MM.1S (cell line): ENCODE results near the gene C1orf94.

Experiments
- DNase-seq: peaks from one replicate; pipeline ENCODE4 v3.0.0-alpha.2; 2015
- H2AFZ ChIP-seq: fragments of 300-600 bp; sonication (generic); 2 replicates; pipeline ENCODE4 v1.6.0; 2016; ENCODE audit warnings: antibody characterized with exemption, low read length
- H3F3A ChIP-seq: fragments of 300-600 bp; sonication (generic); 2 replicates; pipeline ENCODE4 v1.6.1; 2016; ENCODE audit warnings: mild to moderate bottlenecking, antibody characterized with exemption, low read length, moderate library complexity, mixed read lengths; ENCODE audit not compliant: insufficient read depth
- H3K27ac ChIP-seq: fragments of 300-600 bp; sonication (generic); 2 replicates; pipeline ENCODE4 v1.5.1; 2016; ENCODE audit warnings: mild to moderate bottlenecking, low read length
- H3K27me3 ChIP-seq: fragments of 300-600 bp; sonication (generic); replicated peaks from 2 replicates; pipeline ENCODE4 v1.6.0; 2016; ENCODE audit warnings: low read length; ENCODE audit not compliant: insufficient read depth
- H3K36me3 ChIP-seq: fragments of 300-600 bp; sonication (generic); replicated peaks from 2 replicates; pipeline ENCODE4 v1.6.1; 2016; ENCODE audit warnings: mild to moderate bottlenecking, low read length, mixed read lengths; ENCODE audit not compliant: insufficient read depth
- H3K4me1 ChIP-seq: fragments of 300-600 bp; sonication (generic); 2 replicates; pipeline ENCODE4 v1.6.1; 2016; ENCODE audit warnings: low read length, mixed read lengths
- H3K4me2 ChIP-seq: fragments of 300-600 bp; sonication (generic); 2 replicates; pipeline ENCODE4 v1.6.0; 2016; ENCODE audit warnings: low read depth, low read length
- H3K4me3 ChIP-seq: fragments of 300-600 bp; sonication (generic); 2 replicates; pipeline ENCODE4 v1.5.1; 2016; ENCODE audit warnings: low read length, mixed read lengths
- H3K79me2 ChIP-seq: fragments of 300-600 bp; sonication (generic); 2 replicates; pipeline ENCODE4 v1.6.1; 2016; ENCODE audit warnings: mixed run types, low read length, mixed read lengths
- H3K9ac ChIP-seq: fragments of 300-600 bp; sonication (generic); 2 replicates; pipeline ENCODE4 v1.6.1; 2016; ENCODE audit warnings: low read length, mixed read lengths
- H3K9me2 ChIP-seq: fragments of 300-600 bp; sonication (generic); replicated peaks from 2 replicates; pipeline ENCODE4 v1.6.1; 2016; ENCODE audit warnings: mild to moderate bottlenecking, low read length, mixed read lengths; ENCODE audit not compliant: insufficient read depth
- H3K9me3 ChIP-seq: fragments of 300-600 bp; sonication (generic); replicated peaks from 2 replicates; pipeline ENCODE4 v1.6.1; 2016; ENCODE audit warnings: mild to moderate bottlenecking, low read length, mixed read lengths; ENCODE audit not compliant: insufficient read depth
- H4K20me1 ChIP-seq: fragments of 300-600 bp; sonication (generic); 2 replicates; pipeline ENCODE4 v1.6.1; 2016; ENCODE audit warnings: mild to moderate bottlenecking, low read length, moderate library complexity, mixed read lengths; ENCODE audit not compliant: insufficient read depth
- CTCF ChIP-seq: fragments of 300-600 bp; sonication (generic); IDR thresholded peaks from 2 replicates; pipeline ENCODE4 v1.5.1; 2016; ENCODE audit warnings: antibody characterized with exemption, low read length, mixed read lengths
- EZH2 ChIP-seq: fragments of 300-600 bp; sonication (generic); optimal IDR thresholded peaks from 2 replicates; pipeline ENCODE3; 2017; ENCODE audit warnings: low read depth, mild to moderate bottlenecking, antibody characterized with exemption, low read length, mixed read lengths
- EZH2phosphoT487 ChIP-seq: fragments of 300-600 bp; sonication (generic); IDR thresholded peaks from 2 replicates; pipeline ENCODE4 v1.6.1; 2018; ENCODE audit warnings: antibody characterized with exemption, low read length

C1orf94 gene

DNA sequence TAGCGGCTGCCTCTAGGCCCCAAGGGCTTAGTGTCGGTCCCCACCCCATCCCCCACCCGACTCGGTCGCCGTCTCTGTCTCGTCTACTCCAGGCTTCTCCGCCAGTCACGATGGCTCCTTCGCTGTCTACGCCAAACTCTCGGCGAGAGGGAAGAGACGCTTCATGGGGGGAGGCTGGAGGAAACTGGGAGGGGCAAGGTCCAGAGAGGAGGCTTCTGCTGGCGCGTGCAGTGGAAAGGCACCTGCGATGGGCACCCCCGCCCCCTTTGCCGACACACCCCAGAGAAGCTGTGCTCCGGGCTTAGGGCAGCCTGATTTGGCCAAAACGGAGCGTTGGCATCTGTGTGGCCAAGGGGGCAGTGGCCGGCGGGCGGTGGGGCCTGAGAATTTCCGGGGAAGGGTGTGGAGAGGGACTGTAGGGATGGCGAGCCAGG lies 10.5 kb upstream of the C1orf94 start:
- Histone ChIP-seq H3K79me2 (no peaks in the 10 kb centered on the region), H3K27ac (no peak overlapping the region), H3K9me2 (no peaks in the 10 kb centered on the region), H3K9me3 (no peaks in the 10 kb centered on the region), H3K4me3 (no peak overlapping the region), H3K36me3 (no peaks in the 10 kb centered on the region), H3F3A (no peaks in the 10 kb centered on the region), H2AFZ (no peak overlapping the region), H3K9ac (no peak overlapping the region), H3K4me1 (no peaks in the 10 kb centered on the region), H3K27me3 (peaks cover 49% of the 10 kb centered on the region), H4K20me1 (no peaks in the 10 kb centered on the region), H3K4me2 (no peak overlapping the region)
- no peak for TF ChIP-seq EZH2
- TF ChIP-seq CTCF, result no peak
- no peak for DNase-seq

DNA sequence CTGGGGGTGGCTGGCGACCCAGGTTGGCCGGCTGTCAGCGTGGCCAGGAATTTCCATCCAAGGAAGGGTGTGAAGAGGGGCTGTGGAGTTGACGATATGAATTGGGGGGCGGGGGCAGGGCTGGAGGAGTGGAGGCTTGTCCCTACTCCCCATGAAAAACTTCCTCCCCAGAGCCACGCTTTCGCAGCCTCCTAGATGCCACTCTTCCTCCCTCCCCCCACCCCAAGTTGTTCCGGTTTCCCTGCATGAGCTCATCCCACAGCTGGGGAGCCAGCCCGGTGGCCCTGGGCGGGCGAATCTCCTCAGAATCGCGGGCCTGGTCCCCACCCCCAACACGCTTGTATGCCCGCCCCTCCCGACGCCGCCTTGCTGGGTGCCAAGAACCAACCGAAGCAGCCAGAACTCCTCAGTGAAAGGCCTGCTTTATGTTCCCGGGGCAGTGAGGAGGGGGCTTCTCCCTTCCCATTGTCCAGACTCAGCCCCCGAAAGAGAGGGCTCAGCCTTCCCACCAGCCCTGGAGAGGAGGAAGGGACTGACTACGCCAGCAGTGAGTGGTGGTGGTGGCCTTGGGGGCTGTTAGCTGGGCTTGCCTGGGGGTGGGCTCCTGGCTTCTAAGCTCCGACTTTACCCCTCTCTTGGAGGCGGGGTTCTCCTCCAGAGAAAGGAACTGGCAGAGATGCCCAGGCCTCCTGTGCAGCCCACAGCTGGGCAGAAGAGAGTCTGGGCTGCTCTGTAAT lies 9.9 kb upstream of the C1orf94 start:
- H3K4me2 ChIP-seq, result no peak overlapping the region
- no peaks in the 10 kb centered on the region for H3K9me3 ChIP-seq

DNA sequence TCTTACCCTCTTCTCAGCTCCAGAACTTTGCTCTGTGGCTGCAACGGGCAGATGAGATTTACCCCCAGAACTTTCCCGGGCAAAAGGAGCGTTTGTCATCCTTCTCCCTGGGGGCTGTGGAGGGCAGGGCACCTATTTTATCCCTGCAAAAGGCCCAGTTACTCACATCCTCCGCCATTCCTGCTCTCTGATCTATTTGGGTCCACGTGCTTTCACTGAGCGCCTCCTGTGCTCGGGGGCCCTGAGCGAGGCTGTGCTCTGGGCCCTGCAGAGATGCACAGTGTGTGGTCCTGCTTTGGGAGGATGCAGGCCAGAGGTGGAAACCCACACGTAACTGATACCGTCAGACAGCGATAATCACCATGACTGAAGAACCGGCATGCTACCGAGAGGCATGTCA lies 9.3 kb upstream of the C1orf94 start:
- no peak overlapping the region for H3K4me3 ChIP-seq
- no peaks in the 10 kb centered on the region for H3K79me2 ChIP-seq
- no peak overlapping the region for H2AFZ ChIP-seq
- H3K9ac ChIP-seq, result no peak overlapping the region
- H3F3A ChIP-seq, result no peaks in the 10 kb centered on the region
- TF ChIP-seq EZH2, result no peak
- no peak for TF ChIP-seq EZH2phosphoT487
- no peak for TF ChIP-seq CTCF
- H3K27me3 ChIP-seq, result peaks cover 50% of the 10 kb centered on the region
- H3K9me2 ChIP-seq, result no peaks in the 10 kb centered on the region
- no peak overlapping the region for H3K27ac ChIP-seq
- H3K36me3 ChIP-seq, result no peaks in the 10 kb centered on the region
- no peaks in the 10 kb centered on the region for H4K20me1 ChIP-seq
- DNase-seq, result no peak
- H3K9me3 ChIP-seq, result no peaks in the 10 kb centered on the region
- no peaks in the 10 kb centered on the region for H3K4me1 ChIP-seq
- H3K4me2 ChIP-seq, result no peak overlapping the region

More for the DNA sequence above, 9.9 kb upstream of the C1orf94 start:
- no peaks in the 10 kb centered on the region for H3K36me3 ChIP-seq
- no peak for DNase-seq
- H3F3A ChIP-seq, result no peaks in the 10 kb centered on the region
- no peaks in the 10 kb centered on the region for H3K79me2 ChIP-seq
- no peaks in the 10 kb centered on the region for H3K4me1 ChIP-seq
- no peaks in the 10 kb centered on the region for H4K20me1 ChIP-seq
- no peak overlapping the region for H2AFZ ChIP-seq
- H3K9ac ChIP-seq, result no peak overlapping the region
- H3K9me2 ChIP-seq, result no peaks in the 10 kb centered on the region
- no peak overlapping the region for H3K4me3 ChIP-seq
- TF ChIP-seq EZH2, result no peak
- TF ChIP-seq EZH2phosphoT487, result no peak
- TF ChIP-seq CTCF, result no peak
- no peak overlapping the region for H3K27ac ChIP-seq
- H3K27me3 ChIP-seq, result peaks cover 45% of the 10 kb centered on the region
